22Rv1 (cell line): ENCODE data around the gene TRPM7.

ENCODE experiments used
- H3K27ac ChIP-seq: fragments of 450-650 bp; 2 replicates; pipeline ENCODE4 v1.5.1; 2017
- CTCF ChIP-seq: fragments of 450-650 bp; IDR thresholded peaks from 2 replicates; pipeline ENCODE4 v1.5.1; 2017; ENCODE audit warnings: mild to moderate bottlenecking
- ZFX ChIP-seq: fragments of 450-650 bp; IDR thresholded peaks from 2 replicates; pipeline ENCODE4 v1.6.1; 2017; ENCODE audit warnings: antibody characterized with exemption, borderline replicate concordance

Gene TRPM7

GRCh38 chr15:50686469-50687301 is at the start of gene TRPM7:
TSS of gene TRPM7 (minus strand) at chr15:50686797. CDS start at chr15:50686533, 264 bp downstream.
- H3K27ac ChIP-seq = peak within 1 kb of the TSS; percentile 93
- TF ChIP-seq ZFX (no peak), CTCF (no peak)

GRCh38 chr15:50735156-50735555 is 48.6 kb upstream of the TRPM7 start:
- H3K27ac ChIP-seq = no peak overlapping the region
- no peak for TF ChIP-seq ZFX
- TF ChIP-seq CTCF = no peak

- H3K27ac ChIP-seq = no peak overlapping the region
- TF ChIP-seq CTCF (no peak), ZFX (no peak)
Measured at GRCh38 chr15:50726315-50726714, 39.7 kb upstream of the TRPM7 start.

GRCh38 chr15:50718700-50719125 is 32.1 kb upstream of the TRPM7 start:
- TF ChIP-seq ZFX = no peak
- H3K27ac ChIP-seq = peak overlapping the region; percentile 33

- no peak overlapping the region for H3K27ac ChIP-seq
- no peak for TF ChIP-seq CTCF
- TF ChIP-seq ZFX = no peak
Measured at GRCh38 chr15:50712018-50712417, 25.4 kb upstream of the TRPM7 start.

GRCh38 chr15:50710585-50710984 is 24.0 kb upstream of the TRPM7 start:
- no peak overlapping the region for H3K27ac ChIP-seq
- TF ChIP-seq ZFX (no peak), CTCF (no peak)

- no peak overlapping the region for H3K27ac ChIP-seq
- TF ChIP-seq CTCF (no peak), ZFX (no peak)
Measured at GRCh38 chr15:50707878-50708427, 21.4 kb upstream of the TRPM7 start.
